ENCODE measurements around the gene DCAF7.

The DCAF7 gene

GRCh38 chr17:63549946-63550816, at the start of gene DCAF7:
TSS of gene DCAF7 (plus strand) at chr17:63550477. CDS start at chr17:63550678, 201 bp downstream.
- DNase-seq = peak; percentile 98 to 99

- DNase-seq = no peak
Observed at GRCh38 chr17:63500543-63501390, 49.5 kb upstream of the DCAF7 start.

GRCh38 chr17:63503341-63503705, 47.0 kb upstream of the DCAF7 start:
- DNase-seq = no peak

- DNase-seq = no peak
Observed at GRCh38 chr17:63504261-63504660, 46.0 kb upstream of the DCAF7 start.

- DNase-seq = no peak
Observed at GRCh38 chr17:63505341-63505740, 44.9 kb upstream of the DCAF7 start.

GRCh38 chr17:63506627-63507026, 43.6 kb upstream of the DCAF7 start:
- no peak for DNase-seq

GRCh38 chr17:63511331-63511730, 38.9 kb upstream of the DCAF7 start:
- no peak for DNase-seq

- DNase-seq = no peak
Observed at GRCh38 chr17:63512388-63512787, 37.9 kb upstream of the DCAF7 start.

- DNase-seq = no peak
Observed at GRCh38 chr17:63512896-63513644, 37.2 kb upstream of the DCAF7 start.

GRCh38 chr17:63514477-63514876, 35.8 kb upstream of the DCAF7 start:
- DNase-seq = no peak

GRCh38 chr17:63514974-63515373, 35.3 kb upstream of the DCAF7 start:
- no peak for DNase-seq

GRCh38 chr17:63515426-63515825, 34.9 kb upstream of the DCAF7 start:
- DNase-seq = no peak

GRCh38 chr17:63516910-63517824, 33.1 kb upstream of the DCAF7 start:
- no peak for DNase-seq

GRCh38 chr17:63517825-63518534, 32.3 kb upstream of the DCAF7 start:
- no peak for DNase-seq

- no peak for DNase-seq
Observed at GRCh38 chr17:63519116-63519881, 31.0 kb upstream of the DCAF7 start.

GRCh38 chr17:63519972-63520882, 30.1 kb upstream of the DCAF7 start:
- DNase-seq = no peak

GRCh38 chr17:63523253-63523855, 26.9 kb upstream of the DCAF7 start, which contains the start of gene KCNH6:
TSS of gene KCNH6 (plus strand) at chr17:63523358. CDS start at chr17:63523414, 56 bp downstream.
- no peak for DNase-seq

- DNase-seq = no peak
Observed at GRCh38 chr17:63524051-63524450, 26.2 kb upstream of the DCAF7 start.
